Measurements from ENCODE around the gene SNRNP48. TPM values are rescaled to one million over a fixed set of nuclear protein-coding genes. Genes with fewer than 3 reads are reported as not detected.

The SNRNP48 gene
- polyA plus RNA-seq, 2 of the 4 experiments (the other 2 are of a cell fraction): 13.7 to 13.9 TPM

DNA sequence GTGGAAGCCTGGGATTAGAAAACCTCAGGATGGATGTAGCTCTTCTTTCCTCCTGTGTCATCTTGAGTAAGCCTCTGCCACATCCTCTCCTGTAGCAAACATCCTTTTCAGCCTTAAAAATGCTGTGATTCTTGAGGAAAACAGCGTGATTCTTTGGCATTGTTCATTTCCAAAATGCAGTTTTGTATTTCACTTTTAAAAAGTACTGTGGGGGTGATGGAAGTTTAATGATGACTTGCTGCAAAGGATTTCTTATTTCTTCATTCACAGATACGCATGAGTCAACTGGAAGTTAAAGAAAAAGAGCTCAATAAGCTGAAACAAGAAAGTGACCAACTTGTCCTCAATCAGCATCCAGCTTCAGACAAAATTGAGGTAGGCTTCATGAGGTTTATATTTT, 23.9 kb upstream of the SNRNP48 start:
- no peaks in the 10 kb centered on the region for H3K4me1 ChIP-seq
- TF ChIP-seq POLR2AphosphoS2 (conservative IDR thresholded peaks at IDR 0.05; ENCODE audit: low read length) (no peak), GATA3 (IDR thresholded peaks at IDR 0.05; ENCODE audit: borderline replicate concordance) (no peak), POLR2A (IDR thresholded peaks at IDR 0.05; ENCODE audit: low read length) (no peak), KDM5A (IDR thresholded peaks at IDR 0.05) (no peak), RAD21 (conservative IDR thresholded peaks at IDR 0.05 in 1 of 2, IDR thresholded peaks at IDR 0.05 in 1 of 2) (no peak), ZNF302 (CRISPR knock-in tag; IDR thresholded peaks at IDR 0.05) (no peak)
- TF ChIP-seq, protein P1, sequence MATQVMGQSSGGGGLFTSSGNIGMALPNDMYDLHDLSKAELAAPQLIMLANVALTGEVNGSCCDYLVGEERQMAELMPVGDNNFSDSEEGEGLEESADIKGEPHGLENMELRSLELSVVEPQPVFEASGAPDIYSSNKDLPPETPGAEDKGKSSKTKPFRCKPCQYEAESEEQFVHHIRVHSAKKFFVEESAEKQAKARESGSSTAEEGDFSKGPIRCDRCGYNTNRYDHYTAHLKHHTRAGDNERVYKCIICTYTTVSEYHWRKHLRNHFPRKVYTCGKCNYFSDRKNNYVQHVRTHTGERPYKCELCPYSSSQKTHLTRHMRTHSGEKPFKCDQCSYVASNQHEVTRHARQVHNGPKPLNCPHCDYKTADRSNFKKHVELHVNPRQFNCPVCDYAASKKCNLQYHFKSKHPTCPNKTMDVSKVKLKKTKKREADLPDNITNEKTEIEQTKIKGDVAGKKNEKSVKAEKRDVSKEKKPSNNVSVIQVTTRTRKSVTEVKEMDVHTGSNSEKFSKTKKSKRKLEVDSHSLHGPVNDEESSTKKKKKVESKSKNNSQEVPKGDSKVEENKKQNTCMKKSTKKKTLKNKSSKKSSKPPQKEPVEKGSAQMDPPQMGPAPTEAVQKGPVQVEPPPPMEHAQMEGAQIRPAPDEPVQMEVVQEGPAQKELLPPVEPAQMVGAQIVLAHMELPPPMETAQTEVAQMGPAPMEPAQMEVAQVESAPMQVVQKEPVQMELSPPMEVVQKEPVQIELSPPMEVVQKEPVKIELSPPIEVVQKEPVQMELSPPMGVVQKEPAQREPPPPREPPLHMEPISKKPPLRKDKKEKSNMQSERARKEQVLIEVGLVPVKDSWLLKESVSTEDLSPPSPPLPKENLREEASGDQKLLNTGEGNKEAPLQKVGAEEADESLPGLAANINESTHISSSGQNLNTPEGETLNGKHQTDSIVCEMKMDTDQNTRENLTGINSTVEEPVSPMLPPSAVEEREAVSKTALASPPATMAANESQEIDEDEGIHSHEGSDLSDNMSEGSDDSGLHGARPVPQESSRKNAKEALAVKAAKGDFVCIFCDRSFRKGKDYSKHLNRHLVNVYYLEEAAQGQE (IDR thresholded peaks at IDR 0.05): no peak
- ChIA-PET POLR2A (no interaction called here), CTCF (interaction anchor here (0.7 to 1.1 kb wide), 3 partner anchors 17 to 290 kb away, joined by 3 to 4 read pairs (median 3); no protein-coding TSS in a partner anchor)
- DNase-seq (ENCODE audit: low read depth in 1 of 2, low spot score in 1 of 2) (no peak), ATAC-seq (no peak), FAIRE-seq (no peak)
- H3K9me3 ChIP-seq: no peaks in the 10 kb centered on the region
- no peak overlapping the region for H3K27ac ChIP-seq
- H3K4me2 ChIP-seq: no peak overlapping the region
- 92% methylated on average over 2 of the region's 2 CpGs for WGBS (ENCODE audit: missing lambda C conversion rate)
- H3K4me3 ChIP-seq: no peak overlapping the region

DNA sequence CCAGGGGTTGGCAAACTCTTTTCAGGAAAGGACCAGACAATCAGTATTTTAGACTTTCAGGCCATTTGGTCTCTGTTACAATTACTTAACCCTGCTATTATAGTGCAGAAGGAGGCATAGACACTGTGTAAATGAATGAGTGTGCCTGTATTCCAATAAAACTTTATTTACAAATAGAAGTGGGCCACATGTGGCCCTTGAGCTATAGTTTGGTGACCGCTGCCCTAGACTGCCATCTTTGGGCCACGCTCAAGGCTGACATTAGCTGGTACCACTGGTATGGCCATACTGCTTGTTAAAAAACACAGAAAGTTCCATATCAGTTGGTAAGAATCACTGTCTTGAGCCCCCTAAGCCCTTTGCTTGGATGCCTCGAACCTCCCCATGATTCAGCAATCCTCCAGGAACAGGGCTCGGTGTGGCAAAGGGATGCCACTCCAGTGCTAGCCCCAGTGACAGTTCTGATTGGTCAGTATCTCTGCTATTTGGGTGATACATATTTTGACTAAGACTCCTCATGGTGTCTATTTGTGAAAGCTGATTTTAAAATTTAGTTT, 23.3 kb upstream of the SNRNP48 start:
- WGBS (ENCODE audit: missing lambda C conversion rate): 86% methylated on average over 4 of the region's 4 CpGs
- no peak for FAIRE-seq
- POLR2A ChIA-PET: no interaction called here
- DNase-seq (ENCODE audit: low read depth in 1 of 2, low spot score in 1 of 2): peak in 1 of 2 experiments; percentile 39
- H3K27ac ChIP-seq: no peak overlapping the region
- H3K9me3 ChIP-seq: no peaks in the 10 kb centered on the region
- CTCF ChIA-PET: interaction anchor here (0.7 to 1.1 kb wide), 3 partner anchors 16 to 291 kb away, joined by 3 to 4 read pairs (median 3); no protein-coding TSS in a partner anchor
- peak; percentile 26; the same call in 1 of the 3 replicates for TF ChIP-seq SMC3 (IDR thresholded peaks at IDR 0.05)
- no peak for TF ChIP-seq CEBPB (IDR thresholded peaks at IDR 0.05)
- TF ChIP-seq RAD21 (conservative IDR thresholded peaks at IDR 0.05 in 1 of 2, IDR thresholded peaks at IDR 0.05 in 1 of 2): peak; percentile 44 to 47; a peak in 3 of 5 replicates
- no peaks in the 10 kb centered on the region for H3K4me1 ChIP-seq
- ATAC-seq: peak; percentile 56 to 63; a peak in 2 of 6 replicates
- no peak overlapping the region for H3K4me3 ChIP-seq
- no peak overlapping the region for H3K4me2 ChIP-seq

DNA sequence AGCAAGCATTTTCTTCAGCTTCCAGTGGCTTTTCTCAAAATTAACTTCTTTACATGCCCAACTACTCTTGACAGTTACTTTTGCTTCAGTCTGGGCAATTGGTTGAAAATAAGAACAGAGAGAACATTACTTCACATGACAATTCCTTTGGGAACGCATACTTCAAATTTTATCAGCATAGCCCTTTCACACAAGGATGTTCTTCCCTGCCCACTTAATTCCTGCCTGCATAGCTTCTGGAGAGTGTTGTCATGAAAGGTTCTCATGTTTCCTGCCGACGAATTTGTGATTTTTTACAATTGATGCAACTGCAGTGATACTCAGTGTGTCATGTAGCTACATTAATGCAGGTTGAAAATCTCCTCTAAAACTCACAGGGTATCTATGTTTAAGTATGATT, 22.0 kb upstream of the SNRNP48 start:
- no peak overlapping the region for H3K4me3 ChIP-seq
- FAIRE-seq: no peak
- H3K9me3 ChIP-seq: no peaks in the 10 kb centered on the region
- 95% methylated on average over 3 of the region's 3 CpGs for WGBS (ENCODE audit: missing lambda C conversion rate)
- H3K27ac ChIP-seq: no peak overlapping the region
- ChIA-PET CTCF (interaction anchor here (0.6 kb wide), 1 partner anchor 21 kb away, joined by 3 read pairs; no protein-coding TSS in a partner anchor), POLR2A (no interaction called here)
- no peak for ATAC-seq
- no peak for TF ChIP-seq ZNF302 (CRISPR knock-in tag; IDR thresholded peaks at IDR 0.05)
- TF ChIP-seq MAFK (IDR thresholded peaks at IDR 0.05; ENCODE audit: partially characterized antibody): no peak
- TF ChIP-seq ESRRA (IDR thresholded peaks at IDR 0.05; ENCODE audit: borderline replicate concordance, low read length): no peak
- no peak for TF ChIP-seq NR3C1 (IDR thresholded peaks at IDR 0.05)
- no peak for TF ChIP-seq CHD2 (IDR thresholded peaks at IDR 0.05; ENCODE audit: low read length, partially characterized antibody)
- TF ChIP-seq, protein P2, sequence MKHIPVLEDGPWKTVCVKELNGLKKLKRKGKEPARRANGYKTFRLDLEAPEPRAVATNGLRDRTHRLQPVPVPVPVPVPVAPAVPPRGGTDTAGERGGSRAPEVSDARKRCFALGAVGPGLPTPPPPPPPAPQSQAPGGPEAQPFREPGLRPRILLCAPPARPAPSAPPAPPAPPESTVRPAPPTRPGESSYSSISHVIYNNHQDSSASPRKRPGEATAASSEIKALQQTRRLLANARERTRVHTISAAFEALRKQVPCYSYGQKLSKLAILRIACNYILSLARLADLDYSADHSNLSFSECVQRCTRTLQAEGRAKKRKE (CRISPR knock-in tag; IDR thresholded peaks at IDR 0.05; ENCODE audit: low read depth): no peak
- TF ChIP-seq POLR2AphosphoS2 (conservative IDR thresholded peaks at IDR 0.05; ENCODE audit: low read length): no peak
- no peak for TF ChIP-seq SREBF2 (IDR thresholded peaks at IDR 0.05)
- TF ChIP-seq BHLHE40 (IDR thresholded peaks at IDR 0.05; ENCODE audit: low read depth, low read length): no peak
- TF ChIP-seq, protein P3, sequence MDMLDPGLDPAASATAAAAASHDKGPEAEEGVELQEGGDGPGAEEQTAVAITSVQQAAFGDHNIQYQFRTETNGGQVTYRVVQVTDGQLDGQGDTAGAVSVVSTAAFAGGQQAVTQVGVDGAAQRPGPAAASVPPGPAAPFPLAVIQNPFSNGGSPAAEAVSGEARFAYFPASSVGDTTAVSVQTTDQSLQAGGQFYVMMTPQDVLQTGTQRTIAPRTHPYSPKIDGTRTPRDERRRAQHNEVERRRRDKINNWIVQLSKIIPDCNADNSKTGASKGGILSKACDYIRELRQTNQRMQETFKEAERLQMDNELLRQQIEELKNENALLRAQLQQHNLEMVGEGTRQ (IDR thresholded peaks at IDR 0.05): no peak
- TF ChIP-seq ZC3H11A (IDR thresholded peaks at IDR 0.05): no peak
- TF ChIP-seq CEBPB (IDR thresholded peaks at IDR 0.05): no peak
- TF ChIP-seq, protein P4, sequence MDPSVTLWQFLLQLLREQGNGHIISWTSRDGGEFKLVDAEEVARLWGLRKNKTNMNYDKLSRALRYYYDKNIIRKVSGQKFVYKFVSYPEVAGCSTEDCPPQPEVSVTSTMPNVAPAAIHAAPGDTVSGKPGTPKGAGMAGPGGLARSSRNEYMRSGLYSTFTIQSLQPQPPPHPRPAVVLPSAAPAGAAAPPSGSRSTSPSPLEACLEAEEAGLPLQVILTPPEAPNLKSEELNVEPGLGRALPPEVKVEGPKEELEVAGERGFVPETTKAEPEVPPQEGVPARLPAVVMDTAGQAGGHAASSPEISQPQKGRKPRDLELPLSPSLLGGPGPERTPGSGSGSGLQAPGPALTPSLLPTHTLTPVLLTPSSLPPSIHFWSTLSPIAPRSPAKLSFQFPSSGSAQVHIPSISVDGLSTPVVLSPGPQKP (IDR thresholded peaks at IDR 0.05; ENCODE audit: low read depth, low read length): no peak
- TF ChIP-seq TFCP2L1 (CRISPR knock-in tag; IDR thresholded peaks at IDR 0.05): no peak
- TF ChIP-seq, protein P5, sequence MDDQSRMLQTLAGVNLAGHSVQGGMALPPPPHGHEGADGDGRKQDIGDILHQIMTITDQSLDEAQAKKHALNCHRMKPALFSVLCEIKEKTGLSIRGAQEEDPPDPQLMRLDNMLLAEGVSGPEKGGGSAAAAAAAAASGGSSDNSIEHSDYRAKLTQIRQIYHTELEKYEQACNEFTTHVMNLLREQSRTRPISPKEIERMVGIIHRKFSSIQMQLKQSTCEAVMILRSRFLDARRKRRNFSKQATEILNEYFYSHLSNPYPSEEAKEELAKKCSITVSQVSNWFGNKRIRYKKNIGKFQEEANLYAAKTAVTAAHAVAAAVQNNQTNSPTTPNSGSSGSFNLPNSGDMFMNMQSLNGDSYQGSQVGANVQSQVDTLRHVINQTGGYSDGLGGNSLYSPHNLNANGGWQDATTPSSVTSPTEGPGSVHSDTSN (IDR thresholded peaks at IDR 0.05): no peak
- TF ChIP-seq HEYL (CRISPR knock-in tag; IDR thresholded peaks at IDR 0.05): no peak
- no peak for TF ChIP-seq ZFP36 (IDR thresholded peaks at IDR 0.05; ENCODE audit: borderline replicate concordance, partially characterized antibody)
- TF ChIP-seq JUNB (IDR thresholded peaks at IDR 0.05): no peak
- no peak for DNase-seq (ENCODE audit: low read depth in 1 of 2, low spot score in 1 of 2)
- no peaks in the 10 kb centered on the region for H3K4me1 ChIP-seq
- H3K4me2 ChIP-seq: no peak overlapping the region
